Measurements from ENCODE around the gene ANKRD11. TPM values are rescaled to one million over a fixed set of nuclear protein-coding genes. Genes with fewer than 3 reads are reported as not detected.

The ANKRD11 gene
- total and polyA plus RNA-seq, 8 donors, result 90.7 to 123 (median 98.4) TPM

DNA sequence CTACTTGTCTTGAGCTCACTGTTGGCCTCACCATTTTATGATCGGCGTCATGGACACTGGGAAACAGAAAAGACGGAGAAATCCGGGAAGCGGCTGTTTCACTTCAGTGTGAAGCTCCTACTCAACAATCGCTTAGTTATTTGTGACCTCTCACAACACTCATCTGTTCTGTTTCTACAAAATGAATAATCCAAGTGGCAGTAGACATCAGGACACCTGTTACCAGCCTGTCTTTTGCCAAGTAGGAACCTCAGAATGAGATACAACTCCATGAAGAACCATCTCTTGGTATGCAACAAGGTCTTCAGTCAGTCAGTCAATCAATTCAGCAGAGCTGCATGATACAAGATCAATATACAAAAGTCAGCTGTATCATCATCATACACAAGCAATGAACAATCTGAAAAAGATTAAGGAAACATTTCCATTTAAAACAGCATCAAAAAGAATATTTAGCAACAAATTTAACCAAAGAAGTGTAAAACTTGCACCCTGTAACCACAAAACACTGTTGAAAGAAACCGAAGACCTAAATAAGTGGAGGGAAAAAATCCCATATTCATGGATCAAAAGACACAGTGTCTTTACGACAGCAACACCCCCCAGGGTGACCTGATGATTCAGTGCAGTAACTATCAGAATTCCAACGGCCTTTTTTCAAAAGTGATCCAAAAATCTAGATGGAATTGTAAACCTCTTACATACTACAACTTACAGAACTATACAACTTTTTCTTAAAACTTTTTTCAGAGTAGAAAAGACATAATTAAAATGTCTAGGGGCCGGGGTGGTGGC lies 63.4 kb downstream of the ANKRD11 start:
- no peak for ATAC-seq
- H3K27me3 ChIP-seq, result no peaks in the 10 kb centered on the region
- H3K36me3 ChIP-seq, result no peaks in the 10 kb centered on the region
- no peaks in the 10 kb centered on the region for H3K9me3 ChIP-seq
- peaks cover 23 to 69% of the 10 kb centered on the region in 2 donors for H3K4me1 ChIP-seq
- no peak for TF ChIP-seq CTCF (IDR thresholded peaks at IDR 0.05)
- peak overlapping the region in 1 of 2 donors; percentile 8 for H3K27ac ChIP-seq
- no peak for DNase-seq
- intact Hi-C loops (cut with DNase I), result no loop called here
- no peak overlapping the region for H3K4me3 ChIP-seq

DNA sequence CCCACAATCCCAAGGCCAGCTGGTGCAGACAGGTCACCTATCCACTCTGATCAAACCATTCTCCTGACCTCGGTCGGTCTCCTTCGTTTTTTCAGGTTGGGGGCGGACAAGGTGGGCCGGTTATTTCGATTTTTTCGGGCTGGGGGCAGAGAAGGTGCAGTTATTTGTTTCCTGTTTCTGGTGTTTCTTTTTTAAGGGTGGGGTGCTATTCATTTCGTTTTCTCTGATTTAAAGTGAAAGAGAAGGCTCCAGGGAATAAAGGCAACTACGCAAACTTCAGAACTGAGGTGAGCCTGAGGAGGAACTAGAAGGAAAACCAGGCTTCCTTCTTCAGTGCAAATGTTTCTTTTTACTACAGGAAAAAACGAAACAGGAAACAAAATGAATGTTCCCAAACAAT lies 64.8 kb downstream of the ANKRD11 start:
- DNase-seq (peak in 1 of 4 donors; percentile 9), ATAC-seq (no peak)
- Histone ChIP-seq H3K27me3 (no peaks in the 10 kb centered on the region), H3K27ac (peak overlapping the region in 1 of 2 donors; percentile 55), H3K4me1 (peaks cover 13 to 59% of the 10 kb centered on the region in 2 donors), H3K36me3 (no peaks in the 10 kb centered on the region), H3K4me3 (no peak overlapping the region), H3K9me3 (no peaks in the 10 kb centered on the region)
- intact Hi-C loops (cut with DNase I), result no loop called here
- no peak for TF ChIP-seq CTCF (IDR thresholded peaks at IDR 0.05)

- DNase-seq (no peak), ATAC-seq (no peak)
- H3K9me3 ChIP-seq, result no peaks in the 10 kb centered on the region
- no peaks in the 10 kb centered on the region for H3K27me3 ChIP-seq
- H3K27ac ChIP-seq, result no peak overlapping the region
- intact Hi-C loops (cut with DNase I), result no loop called here
- no peak for TF ChIP-seq CTCF (IDR thresholded peaks at IDR 0.05)
- H3K4me3 ChIP-seq, result no peak overlapping the region
- no peaks in the 10 kb centered on the region for H3K36me3 ChIP-seq
- peaks cover 13 to 71% of the 10 kb centered on the region in 2 donors for H3K4me1 ChIP-seq
These were observed 66.6 kb downstream of the ANKRD11 start for GRCh38 chr16:89423681-89424260.

DNA sequence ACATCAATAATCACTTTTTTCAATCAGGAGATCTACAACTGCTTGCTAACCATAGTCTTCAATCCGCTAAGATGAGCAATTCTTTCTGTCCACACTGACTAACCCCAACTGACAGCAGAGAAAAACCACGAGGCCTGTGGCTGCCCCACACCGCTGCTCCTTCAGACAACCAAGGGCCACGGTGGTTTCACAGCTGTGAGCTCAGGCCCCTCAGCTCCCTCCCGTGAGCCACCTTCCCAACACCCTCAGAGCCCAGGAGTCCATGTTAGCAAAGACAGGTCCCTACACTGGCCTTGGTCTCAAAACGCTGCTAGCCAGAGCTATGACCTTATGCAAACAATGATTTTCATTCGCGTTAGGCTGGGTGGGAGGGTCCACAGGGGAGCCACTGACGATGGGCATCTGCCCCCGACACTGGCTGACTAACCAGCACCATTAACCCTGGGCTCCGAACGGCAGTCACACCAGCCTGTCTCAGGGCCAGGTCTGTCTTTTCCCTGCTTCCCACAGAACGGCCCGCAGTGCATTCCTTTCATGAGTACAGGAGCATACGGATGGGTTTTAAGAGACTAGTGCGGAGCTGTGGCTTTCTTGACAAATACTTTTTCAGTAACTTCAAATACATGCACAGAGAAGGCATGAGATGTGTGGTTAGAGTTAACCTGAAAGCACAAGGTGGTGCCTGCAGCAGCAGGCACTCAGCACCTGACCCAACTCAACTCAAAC lies 67.3 kb downstream of the ANKRD11 start:
- Histone ChIP-seq H3K36me3 (no peaks in the 10 kb centered on the region), H3K27ac (peak overlapping the region in 1 of 2 donors; percentile 60)
- peak; percentile 53 for ATAC-seq

More for the DNA sequence above, 67.3 kb downstream of the ANKRD11 start:
- intact Hi-C loops (cut with DNase I), result no loop called here
- Histone ChIP-seq H3K27me3 (no peaks in the 10 kb centered on the region), H3K4me1 (peaks cover 13 to 71% of the 10 kb centered on the region in 2 donors), H3K9me3 (no peaks in the 10 kb centered on the region), H3K4me3 (no peak overlapping the region)
- no peak for TF ChIP-seq CTCF (IDR thresholded peaks at IDR 0.05)
- no peak for DNase-seq

Data from left lung (tissue), 10 donors.